Effector CD8-positive, alpha-beta T cell (primary cell): ENCODE results near the gene GLRA2.
"Not testable (repeated sequence)": the region's sequence is repeated elsewhere in the genome, so short reads cannot be mapped to it uniquely, and the experiment has no call there.

Source experiments
- DNase-seq: peaks from one replicate; lab custom pipeline; 2025; lab: John Stamatoyannopoulos, UW

GLRA2 gene

DNA sequence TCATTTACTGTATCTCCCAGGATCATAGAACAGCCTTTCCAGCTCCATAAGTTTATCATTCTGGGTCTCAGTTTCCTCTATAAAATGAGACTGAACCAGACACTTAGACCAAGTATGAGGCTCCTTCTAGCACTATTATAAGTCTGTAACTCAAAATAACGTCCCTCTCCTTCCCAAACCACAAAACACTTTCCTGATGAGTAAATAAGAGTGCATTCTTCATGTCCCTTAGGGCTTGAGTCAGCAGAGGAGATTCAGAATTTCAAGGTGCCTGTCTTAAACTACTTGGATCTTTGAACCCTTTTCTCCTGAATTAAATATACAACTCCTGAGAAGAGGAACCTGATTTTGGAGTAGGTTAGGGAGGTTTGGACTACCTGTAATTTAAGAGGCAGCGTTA is 62.6 kb downstream of the GLRA2 start:
- no peak for DNase-seq

DNA sequence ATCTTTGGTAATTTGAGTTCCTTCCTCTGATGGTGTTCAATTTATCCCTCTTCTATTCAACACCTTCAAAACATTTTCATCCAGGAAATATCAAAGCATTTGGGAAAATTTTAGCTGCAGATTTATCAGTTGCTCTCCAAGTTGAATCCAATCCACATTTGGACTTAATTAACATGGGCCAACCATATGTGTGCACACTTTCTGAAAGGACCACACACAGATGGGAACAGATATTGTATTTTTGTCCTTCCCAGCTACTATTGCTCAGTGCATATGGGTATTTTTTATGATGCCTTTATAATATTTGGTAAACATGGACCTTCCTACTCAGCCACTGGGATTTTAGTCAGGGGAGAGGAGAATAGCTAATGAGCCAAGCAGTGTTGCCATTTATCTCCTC is 65.2 kb downstream of the GLRA2 start:
- DNase-seq = no peak

DNA sequence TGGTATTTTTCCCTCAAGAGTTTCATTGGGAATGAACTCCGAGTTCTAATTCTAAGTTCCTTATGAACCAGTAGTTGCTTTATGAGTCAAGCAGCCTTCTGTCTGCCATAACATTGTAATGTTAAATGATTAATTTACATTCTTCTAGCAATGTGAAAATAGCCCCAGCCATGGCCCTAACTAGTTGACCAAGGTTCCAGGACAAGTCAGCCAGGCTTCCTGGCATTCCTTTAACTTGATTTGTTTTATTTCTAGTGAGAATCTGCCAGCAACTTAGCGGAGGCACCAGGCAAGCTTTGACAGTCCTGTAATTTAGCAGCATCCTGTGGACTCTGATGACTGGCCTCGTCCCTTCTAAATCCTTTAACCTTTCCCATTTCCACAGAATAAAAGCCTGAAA is 69.0 kb downstream of the GLRA2 start:
- DNase-seq = no peak

DNA sequence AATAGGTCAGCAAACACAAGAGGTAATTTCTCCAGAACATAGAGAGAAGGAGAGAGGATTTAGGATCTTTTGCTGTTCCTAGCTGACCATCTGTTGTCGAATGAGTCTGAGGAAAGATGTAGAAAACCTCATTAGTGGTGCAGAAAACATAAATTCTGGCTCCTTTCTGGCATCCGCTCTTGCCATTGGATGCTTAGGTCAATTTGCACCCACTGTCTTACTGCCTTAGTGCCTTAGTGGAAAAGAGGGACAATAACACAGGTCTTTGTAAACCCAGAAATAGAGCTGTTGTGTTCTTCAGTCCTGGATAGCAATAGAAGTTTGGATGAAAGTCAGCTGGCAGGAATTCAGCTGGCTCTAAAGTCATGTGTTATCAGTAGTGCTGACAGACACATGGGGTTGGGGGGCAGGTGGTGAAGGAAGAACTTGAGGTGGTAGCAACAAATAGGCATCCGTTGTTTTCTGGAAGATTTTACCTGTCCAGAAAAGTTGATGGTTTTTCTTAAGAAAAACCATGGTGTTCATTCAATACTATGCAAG is 78.2 kb downstream of the GLRA2 start:
- DNase-seq = no peak

DNA sequence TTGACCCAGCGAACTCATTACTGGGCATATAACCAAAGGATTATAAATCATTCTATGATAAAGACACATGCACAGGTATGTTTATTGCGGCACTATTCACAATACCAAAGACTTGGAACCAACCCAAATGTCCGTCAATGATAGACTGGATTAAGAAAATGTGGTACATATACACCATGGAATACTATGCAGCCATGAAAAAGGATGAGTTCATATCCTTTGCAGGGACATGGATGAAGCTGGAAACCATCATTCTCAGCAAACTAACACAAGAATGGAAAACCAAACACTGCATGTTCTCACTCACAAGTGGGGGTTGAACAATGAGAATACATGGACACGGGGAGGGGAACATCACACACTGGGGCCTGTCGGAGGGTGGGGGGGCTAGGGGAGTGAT is 83.1 kb downstream of the GLRA2 start:
- DNase-seq = not testable (repeated sequence)

DNA sequence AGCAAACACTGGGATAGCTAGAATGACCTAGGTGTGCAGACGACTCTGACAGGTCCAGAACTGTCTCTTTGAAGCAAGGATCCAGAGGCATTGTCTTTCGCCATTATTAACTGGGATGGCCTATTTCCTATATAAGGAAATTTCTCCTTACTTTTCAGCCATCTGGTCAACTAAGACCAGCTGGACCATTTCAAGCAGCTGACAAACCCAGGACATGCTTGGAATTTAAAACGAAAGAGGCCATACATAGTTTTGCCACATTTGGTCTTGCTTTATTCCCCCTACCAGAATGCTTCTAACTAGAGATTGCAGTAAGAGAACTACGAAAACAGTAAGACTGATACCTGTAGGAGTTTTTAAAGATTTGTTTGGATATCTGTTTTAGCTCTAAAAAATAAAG is 87.0 kb downstream of the GLRA2 start:
- DNase-seq = no peak

DNA sequence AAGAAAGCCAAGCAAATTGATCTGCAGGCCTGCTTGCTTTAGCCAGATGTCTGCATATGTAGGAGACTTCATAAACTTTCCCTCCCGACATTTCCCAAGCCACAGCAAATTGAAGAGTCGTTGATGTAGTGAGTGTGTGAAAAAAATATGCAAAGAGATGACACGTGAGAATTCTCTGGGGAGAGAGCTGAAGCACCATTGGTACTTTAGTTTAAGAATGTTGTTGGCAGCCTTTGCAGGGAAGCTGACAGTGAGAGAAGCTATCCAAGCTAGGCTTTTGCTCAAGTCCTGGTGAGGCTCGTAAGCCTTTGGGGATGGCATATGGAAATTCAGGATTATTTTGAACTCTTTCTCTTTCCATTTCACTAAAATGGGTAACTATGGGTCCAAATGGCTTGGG is 87.5 kb downstream of the GLRA2 start:
- no peak for DNase-seq

DNA sequence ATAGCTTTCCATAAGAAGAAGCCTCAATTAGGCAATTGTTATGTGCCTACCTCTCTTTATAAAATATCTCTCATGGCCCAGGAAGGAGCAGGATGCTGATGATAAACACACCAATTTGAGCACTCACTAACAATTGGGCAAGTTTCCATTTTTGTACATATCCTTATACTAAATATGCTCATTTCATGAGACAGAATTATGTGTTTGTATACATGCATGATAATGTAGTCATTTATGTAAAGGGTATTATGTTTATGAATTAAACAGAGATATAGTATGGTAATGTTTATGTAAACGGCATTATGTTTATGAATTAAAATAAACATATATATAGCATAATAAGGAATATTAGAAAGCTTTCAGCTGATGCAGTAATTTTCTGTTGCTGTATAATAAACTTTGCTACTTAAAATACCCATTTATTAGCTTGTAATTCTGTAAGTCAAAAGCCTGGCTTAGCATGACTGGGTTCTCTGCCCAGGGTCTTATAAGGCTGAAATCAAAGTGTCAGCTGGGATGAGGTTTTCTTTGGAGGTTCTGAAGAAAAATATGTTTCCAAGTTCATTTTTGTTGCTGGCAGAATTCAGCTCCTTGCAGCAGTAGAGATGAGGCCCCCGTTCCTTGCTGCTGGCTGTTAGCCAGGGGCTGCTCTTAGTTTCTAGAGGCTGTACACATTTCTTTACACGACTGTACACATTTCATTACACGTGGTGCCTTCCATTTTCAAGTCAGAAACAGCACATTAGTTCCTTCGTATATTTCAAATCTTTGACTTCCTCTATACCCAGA is 89.0 kb downstream of the GLRA2 start:
- no peak for DNase-seq

DNA sequence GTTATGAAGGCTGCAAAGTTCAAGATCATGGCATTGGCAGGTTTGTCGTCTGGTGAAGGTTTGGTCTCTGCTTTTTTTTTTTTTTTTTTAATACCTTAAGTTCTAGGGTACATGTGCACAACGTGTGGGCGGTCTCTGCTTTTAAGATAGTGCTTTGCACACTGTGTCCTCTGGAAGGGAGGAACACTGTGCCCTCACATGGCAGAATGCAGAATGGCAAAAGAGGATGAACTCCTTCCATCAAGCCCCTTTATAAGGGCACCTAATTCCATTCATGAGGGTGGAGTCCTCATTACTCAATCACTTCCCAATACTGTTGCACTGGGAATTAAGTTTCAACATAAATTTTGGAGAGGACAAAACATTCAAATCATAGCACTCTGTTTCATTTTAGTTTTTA is 101.4 kb downstream of the GLRA2 start:
- DNase-seq = no peak

DNA sequence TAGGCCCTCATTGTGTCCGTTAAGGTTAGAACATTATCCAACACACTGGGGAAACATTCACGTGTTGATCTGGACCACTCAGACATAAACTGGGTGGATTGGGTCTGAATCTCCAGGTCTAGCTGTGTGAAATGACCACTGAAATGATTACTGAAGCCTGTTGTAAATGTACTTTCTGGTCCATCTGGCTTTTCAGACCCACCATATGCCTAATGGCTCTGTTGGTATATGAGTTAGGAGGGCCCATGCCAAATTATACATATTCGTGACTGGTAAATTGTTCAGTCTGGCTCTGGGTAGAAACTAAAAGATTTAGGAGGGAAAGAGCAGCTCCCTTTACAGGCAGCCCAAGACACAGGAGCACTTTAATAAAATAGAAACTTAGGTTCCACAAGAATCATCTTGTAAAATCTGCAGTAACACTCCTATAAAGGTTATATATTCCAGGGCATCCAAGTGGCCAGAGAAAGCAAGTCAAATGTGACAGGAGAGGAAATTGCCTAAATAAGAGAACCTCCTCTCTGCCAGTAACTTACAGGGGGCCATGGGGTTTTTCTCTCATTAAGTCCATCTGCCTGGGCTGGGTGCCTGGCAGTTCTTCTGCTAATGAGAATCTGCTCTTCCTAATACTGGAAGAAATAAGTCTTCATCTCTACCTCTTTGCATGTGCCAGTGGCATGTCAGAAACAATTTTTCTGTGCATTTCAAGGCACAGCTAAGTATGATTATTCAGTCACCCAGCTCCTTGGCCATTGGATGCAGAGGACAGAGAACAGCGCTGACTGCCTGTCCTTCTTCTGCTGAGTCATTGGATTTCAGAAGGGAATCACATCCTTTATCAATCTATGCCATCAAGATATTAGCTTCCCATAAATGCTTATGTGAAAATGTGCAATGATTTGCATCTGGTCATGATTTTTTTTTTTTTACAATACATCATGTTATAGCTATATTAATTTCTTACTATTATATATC is 112.6 kb downstream of the GLRA2 start:
- no peak for DNase-seq

DNA sequence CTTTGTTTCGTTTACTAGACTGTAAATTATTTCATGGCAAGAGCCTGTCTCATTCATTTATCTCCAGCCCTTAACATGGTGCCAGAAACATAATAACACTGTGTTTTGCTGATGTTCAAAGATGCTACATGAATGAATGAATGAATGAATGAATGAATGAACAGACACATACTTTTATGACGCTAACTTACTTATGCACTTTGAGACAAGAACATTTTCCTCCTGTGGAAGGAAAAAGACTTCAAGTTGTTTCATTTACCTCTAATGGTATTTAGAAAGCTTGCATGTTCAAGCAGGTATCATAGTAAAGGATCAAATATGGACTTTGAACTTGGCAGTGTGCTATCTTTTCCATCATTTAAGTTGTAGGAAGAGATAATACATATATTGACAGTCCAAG is 131.6 kb downstream of the GLRA2 start:
- DNase-seq = no peak

DNA sequence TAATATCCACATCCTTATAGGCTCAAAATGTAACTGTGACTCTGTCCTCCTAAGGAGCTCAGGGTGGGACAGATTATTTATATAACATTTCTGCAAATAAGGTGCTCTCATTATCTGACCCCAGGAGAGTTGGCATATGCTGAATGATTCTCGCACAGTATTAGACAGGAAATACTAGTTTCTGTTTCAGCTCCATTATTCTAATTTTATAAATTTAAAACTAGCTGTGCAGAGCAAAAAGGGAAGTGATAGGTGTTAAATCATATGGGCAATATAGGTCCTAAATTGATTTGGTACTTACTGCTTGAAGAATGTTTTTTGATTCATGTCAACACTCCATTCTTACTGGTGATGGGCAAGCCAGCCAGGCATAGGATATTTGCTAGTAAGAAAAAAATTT is 141.5 kb downstream of the GLRA2 start:
- DNase-seq = no peak

DNA sequence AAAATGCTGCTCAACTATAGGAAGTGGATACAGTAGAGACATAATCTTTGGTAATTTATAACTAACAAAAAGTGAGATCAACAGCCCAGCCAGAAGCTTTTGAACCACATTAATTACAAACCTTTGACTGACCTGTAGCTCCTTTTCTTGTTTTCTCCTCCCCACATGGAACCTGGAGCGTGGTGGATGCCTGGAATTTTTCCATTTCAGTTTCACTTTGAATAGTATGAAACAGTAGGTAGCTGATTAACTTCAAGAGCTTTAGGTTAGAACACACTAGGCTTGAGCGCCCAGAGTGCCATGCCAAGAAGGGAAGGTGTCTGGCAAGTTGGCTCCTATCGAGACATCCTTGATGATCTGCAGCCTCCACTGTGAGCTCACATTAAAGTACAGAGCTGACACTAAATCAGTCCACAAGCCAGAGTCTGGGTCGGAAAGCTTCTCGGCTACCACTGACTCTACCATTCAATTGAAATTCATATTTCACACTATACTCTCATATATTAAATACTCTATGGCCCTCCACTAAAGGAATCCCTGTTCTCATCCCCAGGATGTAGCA is 143.4 kb downstream of the GLRA2 start:
- no peak for DNase-seq

DNA sequence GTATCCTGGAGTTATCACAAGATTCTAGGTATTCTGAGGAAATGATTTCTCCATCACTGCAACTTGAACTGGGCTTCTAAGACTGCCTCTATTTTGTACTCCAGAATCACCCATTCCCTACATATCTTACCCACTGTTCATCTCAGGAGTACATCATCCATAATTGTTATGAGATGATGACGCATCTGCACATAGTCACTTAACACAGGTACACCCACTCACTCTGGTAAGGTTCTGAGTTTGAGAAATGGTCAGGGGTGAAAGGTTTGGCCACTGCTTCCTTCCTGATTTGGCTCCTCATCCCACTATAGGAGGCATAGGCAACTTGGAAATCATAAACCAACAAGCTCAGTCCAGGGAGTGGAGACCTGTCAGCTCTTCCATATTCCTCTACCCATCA is 143.9 kb downstream of the GLRA2 start:
- DNase-seq = no peak

DNA sequence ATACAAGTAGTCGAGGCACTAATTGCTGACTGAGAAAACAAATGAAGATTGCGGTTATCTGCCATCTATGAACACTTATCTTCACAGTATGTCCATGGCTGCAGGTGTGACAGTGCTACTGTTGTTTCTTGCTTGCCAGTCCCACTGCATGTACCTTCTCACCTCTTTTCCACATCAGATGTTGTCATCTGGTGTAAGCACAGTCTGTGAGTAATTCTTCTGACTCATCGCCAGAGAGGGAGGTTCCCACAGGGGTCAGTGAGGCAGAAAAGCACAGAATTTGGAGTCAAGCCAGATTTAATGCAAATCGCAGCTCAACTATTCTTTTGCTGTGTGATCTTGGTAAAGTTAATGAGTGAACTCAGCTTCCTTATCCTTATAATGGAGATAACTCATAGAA is 144.4 kb downstream of the GLRA2 start:
- DNase-seq = no peak

DNA sequence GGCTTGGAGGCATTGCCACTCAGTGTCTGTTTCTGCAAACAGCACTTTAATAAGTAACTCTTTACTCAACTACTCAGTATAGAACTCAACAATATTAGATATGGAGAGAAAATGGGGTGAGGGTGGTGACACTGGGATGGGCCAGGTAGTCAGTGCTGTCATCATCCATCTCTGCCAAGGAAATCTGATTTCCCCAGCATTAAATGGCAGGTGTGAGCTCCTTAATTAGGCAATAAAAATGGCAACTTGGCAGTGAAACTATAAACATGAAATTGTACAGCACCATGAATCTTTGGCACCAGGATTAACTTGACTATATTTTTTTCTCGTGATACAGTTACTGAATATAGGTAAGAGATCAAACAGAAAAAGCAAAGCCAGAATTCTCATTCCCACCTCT is 146.2 kb downstream of the GLRA2 start:
- no peak for DNase-seq

DNA sequence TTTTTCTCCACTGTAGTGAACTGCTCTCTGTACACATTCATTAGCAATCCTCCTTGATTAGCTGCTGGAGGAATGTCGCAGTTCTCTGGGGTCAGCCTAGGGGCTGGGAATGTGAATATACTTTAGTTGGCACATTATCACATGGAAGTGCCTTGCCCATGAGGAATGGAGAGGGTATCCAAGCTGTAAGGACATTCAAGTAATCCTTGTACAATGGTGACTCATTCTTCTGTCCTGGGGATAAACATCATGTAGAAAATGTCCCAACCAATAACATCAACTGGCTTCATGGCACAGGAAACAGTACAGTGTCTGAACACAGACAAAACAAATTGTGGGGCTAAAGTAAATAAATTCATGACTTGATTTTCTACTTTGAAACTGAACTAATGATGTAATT is 147.1 kb downstream of the GLRA2 start:
- DNase-seq = no peak

DNA sequence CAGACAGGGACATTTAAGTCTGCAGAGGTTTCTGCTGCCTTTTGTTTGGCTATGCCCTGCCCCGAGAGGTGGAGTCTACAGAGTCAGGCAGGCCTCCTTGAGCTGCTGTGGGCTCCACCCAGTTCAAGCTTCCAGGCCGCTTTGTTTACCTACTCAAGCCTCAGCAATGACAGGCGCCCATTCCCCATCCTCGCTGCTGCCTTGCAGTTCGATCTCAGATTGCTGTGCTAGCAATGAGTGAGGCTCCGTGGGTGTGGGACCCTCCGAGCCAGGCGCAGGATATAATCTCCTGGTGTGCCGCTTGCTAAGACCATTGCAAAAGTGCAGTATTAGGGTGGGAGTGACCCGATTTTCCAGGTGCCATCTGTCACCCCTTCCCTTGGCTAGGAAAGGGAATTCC is 159.0 kb downstream of the GLRA2 start:
- not testable (repeated sequence) for DNase-seq

DNA sequence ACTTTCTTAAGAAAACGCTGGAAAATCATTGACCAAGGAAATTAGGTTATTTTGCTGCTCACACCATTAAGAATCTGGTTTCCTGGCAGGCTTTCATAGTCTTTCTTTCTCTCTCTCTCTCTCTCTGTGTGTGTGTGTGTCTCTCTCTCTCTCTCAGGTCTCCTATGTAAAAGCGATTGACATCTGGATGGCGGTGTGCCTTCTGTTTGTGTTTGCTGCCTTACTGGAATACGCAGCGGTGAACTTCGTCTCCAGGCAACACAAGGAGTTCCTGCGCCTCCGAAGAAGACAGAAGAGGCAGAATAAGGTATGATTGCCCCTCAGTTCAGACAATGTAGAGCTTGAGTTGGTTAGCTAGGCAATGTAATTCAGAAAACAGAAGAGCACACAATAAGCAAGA is 161.2 kb downstream of the GLRA2 start:
- no peak for DNase-seq

DNA sequence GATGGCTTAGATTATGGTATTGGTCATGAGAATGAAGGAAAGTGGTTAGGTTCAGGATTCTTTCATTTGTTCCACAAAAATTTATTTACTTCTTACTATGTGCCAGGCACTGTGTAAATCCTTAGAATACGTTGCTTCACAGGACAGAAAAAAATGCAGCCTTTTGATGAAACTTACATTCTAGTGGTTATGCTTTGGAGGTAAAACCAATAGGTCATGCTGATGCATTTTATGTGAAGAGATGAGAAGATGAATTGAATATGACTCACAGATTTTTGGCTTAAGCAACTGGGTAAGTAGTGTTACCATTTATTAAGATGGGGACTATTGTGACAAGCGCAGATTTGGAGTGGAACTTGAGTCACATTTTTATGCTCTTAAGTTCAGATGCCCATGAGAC is 165.3 kb downstream of the GLRA2 start:
- no peak for DNase-seq

DNA sequence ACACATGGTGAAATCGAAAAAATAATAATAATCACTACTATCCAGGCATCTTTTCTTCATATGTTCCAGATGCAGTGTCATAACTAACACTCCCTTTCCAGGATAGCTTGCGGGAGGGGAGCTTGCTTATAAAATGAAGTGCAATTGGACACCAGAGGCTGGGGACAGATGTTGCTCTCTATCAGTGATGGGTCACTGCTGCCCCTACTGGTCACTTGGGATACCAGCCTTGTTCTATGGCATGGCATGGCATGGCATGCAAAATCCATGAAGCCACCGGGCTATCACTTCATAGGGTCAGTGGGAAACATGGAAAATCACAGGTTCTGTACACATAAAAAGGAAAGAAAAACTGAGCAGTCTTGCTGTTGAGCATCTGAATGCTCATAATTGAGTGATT is 168.1 kb downstream of the GLRA2 start:
- DNase-seq = no peak

DNA sequence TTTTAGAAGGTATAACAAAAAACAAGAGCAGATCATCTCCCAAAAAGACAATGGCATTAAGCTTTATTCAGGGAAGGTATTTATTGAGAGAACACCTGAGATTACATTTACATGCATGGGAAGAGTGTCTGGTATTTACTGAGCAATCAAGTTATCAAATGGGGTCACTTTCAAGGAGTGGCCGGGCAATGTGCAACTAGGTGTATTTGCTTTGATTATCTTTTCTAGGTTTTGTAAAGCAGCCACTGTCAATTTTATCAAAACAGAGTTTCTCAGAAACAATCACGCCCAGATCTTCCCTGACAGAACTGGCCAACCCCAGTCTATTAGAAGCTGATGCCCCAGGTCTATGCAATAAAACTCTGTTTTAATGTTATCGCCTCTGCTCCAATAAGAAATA is 169.5 kb downstream of the GLRA2 start:
- DNase-seq = no peak

DNA sequence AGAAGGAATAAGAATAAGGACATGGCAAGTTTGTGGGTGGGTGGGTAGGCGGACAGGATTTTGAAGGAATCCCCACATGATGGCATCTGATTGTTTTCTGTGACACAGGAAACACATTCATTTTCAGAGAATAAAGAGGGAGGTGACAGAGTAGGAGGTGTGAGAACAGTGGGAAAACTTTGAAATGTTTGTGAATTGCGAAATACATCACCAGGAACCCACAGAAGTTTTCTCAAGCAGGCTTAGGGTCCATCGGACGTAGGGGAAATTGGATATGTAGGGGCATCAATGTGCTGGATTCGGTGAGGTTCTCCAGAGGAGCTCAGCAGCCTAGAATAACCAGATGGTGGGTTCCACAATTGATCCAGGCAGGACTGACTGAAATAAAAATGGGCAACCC is 171.6 kb downstream of the GLRA2 start:
- DNase-seq = no peak
